Neural progenitor cell (in vitro differentiated cells): Measurements from ENCODE around the gene LRP2BP. TPM values are rescaled to one million over a fixed set of nuclear protein-coding genes. Genes with fewer than 3 reads are reported as not detected.
A peak's percentile ranks its signal among the peaks of the same experiment; 100 is the strongest.

Source experiments
- DNase-seq: peaks from one replicate; pipeline ENCODE4 v3.0.0-alpha.2; 2016; ENCODE audit warnings: low spot score
- H2AFZ ChIP-seq: fragments of 200-600 bp; sonication (generic); replicated peaks from 2 replicates; pipeline ENCODE4 v1.6.1; 2016; ENCODE audit warnings: antibody characterized with exemption
- H3F3A ChIP-seq: fragments of 200-600 bp; sonication (generic); 2 replicates; pipeline ENCODE4 v1.6.1; 2016; ENCODE audit warnings: antibody characterized with exemption, low read depth
- H3K27ac ChIP-seq: fragments of 200-600 bp; sonication (generic); 2 replicates; pipeline ENCODE4 v1.5.1; 2016; ENCODE audit warnings: mild to moderate bottlenecking
- H3K27me3 ChIP-seq: fragments of 200-600 bp; sonication (generic); 2 replicates; pipeline ENCODE4 v1.6.1; 2016; ENCODE audit warnings: mild to moderate bottlenecking, moderate library complexity
- H3K36me3 ChIP-seq: fragments of 200-600 bp; sonication (generic); 2 replicates; pipeline ENCODE4 v1.5.1; 2016
- H3K4me1 ChIP-seq: fragments of 200-600 bp; sonication (generic); 2 replicates; pipeline ENCODE4 v1.6.1; 2016; ENCODE audit warnings: mixed run types
- H3K4me2 ChIP-seq: fragments of 200-600 bp; sonication (generic); 2 replicates; pipeline ENCODE4 v1.6.1; 2016
- H3K4me3 ChIP-seq: fragments of 200-600 bp; sonication (generic); 2 replicates; pipeline ENCODE4 v1.5.1; 2016
- H3K79me2 ChIP-seq: fragments of 200-600 bp; sonication (generic); 2 replicates; pipeline ENCODE4 v1.6.1; 2016; ENCODE audit warnings: low read depth
- H3K9ac ChIP-seq: fragments of 200-600 bp; sonication (generic); 2 replicates; pipeline ENCODE4 v1.6.1; 2016
- H3K9me3 ChIP-seq: fragments of 200-600 bp; sonication (generic); 2 replicates; pipeline ENCODE4 v1.5.1; 2016; ENCODE audit warnings: low read depth
- H4K20me1 ChIP-seq: fragments of 200-600 bp; sonication (generic); 2 replicates; pipeline ENCODE4 v1.6.1; 2016; ENCODE audit warnings: low read depth
- H3K27ac Mint-ChIP-seq: 3 replicates; pipeline ENCODE4 v1.8.0; 2021; ENCODE audit warnings: mixed read lengths
- H3K27me3 Mint-ChIP-seq: 2 replicates; pipeline ENCODE4 v1.8.0; 2022; ENCODE audit warnings: low read depth, mild to moderate bottlenecking, inconsistent platforms, moderate library complexity, mixed read lengths; ENCODE audit not compliant: insufficient read depth
- H3K36me3 Mint-ChIP-seq: 3 replicates; pipeline ENCODE4 v1.8.0; 2021; ENCODE audit warnings: mixed read lengths
- H3K4me1 Mint-ChIP-seq: 3 replicates; pipeline ENCODE4 v1.8.0; 2021; ENCODE audit warnings: mixed read lengths
- H3K4me3 Mint-ChIP-seq: 3 replicates; pipeline ENCODE4 v1.8.0; 2021; ENCODE audit warnings: mild to moderate bottlenecking, moderate library complexity, mixed read lengths
- H3K9me3 Mint-ChIP-seq: 3 replicates; pipeline ENCODE4 v1.8.0; 2020; ENCODE audit warnings: mixed read lengths
- EZH2 ChIP-seq: fragments of 200-600 bp; sonication (generic); IDR thresholded peaks from 2 replicates; pipeline ENCODE4 v1.6.1; 2017; ENCODE audit warnings: antibody characterized with exemption, mild to moderate bottlenecking, moderate library complexity
- EZH2phosphoT487 ChIP-seq: fragments of 200-600 bp; sonication (generic); IDR thresholded peaks from 2 replicates; pipeline ENCODE4 v1.6.1; 2017; ENCODE audit warnings: antibody characterized with exemption
- total RNA-seq: library from RNA; depleted of rRNA; stranded (reverse); fragments of >200 nt; gene quantifications from 2 replicates; pipeline ENCODE4 v1.2.3, GENCODE V29; 2015; ENCODE audit warnings: low replicate concordance
- TF ChIP-seq, protein P1 (sequence below): fragments of 200-600 bp; sonication (generic); IDR thresholded peaks from 2 replicates; pipeline ENCODE4 v1.5.1; 2017; ENCODE audit warnings: antibody characterized with exemption, mild to moderate bottlenecking

Gene LRP2BP
- total RNA-seq, 1 donor from 2014 or later: 0.69 TPM

DNA sequence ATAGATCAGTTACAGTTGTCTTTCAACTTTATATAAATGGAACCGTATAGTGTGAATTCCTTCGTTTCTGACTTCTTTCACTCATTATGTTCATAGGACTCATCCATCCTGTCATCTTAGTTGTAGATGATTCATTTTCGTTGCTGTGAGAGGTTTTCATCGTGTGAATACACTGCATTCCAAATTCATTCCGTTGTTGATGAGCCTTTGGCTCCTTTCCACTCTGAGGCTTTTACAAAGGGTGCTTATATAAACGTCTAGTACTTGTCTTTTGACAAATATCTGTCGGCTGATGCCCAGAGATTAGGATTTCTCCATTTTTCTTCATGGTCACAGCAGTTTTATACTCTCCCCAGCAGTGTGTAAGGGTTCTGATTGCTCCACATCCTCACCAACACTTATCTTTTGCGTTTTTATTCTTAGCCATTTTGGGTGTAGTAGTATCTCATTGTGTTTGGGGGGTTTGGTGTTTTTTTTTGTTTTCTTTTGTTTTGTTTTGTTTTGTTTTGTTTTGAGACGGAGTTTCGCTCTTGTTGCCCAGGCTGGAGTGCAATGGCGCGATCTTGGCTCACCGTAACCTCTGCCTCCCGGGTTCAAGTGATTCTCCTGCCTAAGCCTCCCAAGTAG is 48.6 kb downstream of the LRP2BP start:
- Histone ChIP-seq H3K27ac (no peak overlapping the region), H3K4me1 (peaks cover 9% of the 10 kb centered on the region), H3K79me2 (no peaks in the 10 kb centered on the region), H3K36me3 (peaks cover 14% of the 10 kb centered on the region), H3F3A (no peaks in the 10 kb centered on the region), H3K4me3 (no peak overlapping the region), H2AFZ (no peak overlapping the region), H3K9ac (no peak overlapping the region), H3K27me3 (no peaks in the 10 kb centered on the region), H4K20me1 (no peaks in the 10 kb centered on the region), H3K9me3 (no peaks in the 10 kb centered on the region), H3K4me2 (no peak overlapping the region)
- Mint-ChIP-seq H3K27me3 (no peaks in the 10 kb centered on the region), H3K4me3 (no peak overlapping the region), H3K4me1 (peaks cover 19% of the 10 kb centered on the region), H3K9me3 (no peaks in the 10 kb centered on the region), H3K36me3 (peaks cover 40% of the 10 kb centered on the region), H3K27ac (peak overlapping the region; percentile 8)
- TF ChIP-seq, protein P1, sequence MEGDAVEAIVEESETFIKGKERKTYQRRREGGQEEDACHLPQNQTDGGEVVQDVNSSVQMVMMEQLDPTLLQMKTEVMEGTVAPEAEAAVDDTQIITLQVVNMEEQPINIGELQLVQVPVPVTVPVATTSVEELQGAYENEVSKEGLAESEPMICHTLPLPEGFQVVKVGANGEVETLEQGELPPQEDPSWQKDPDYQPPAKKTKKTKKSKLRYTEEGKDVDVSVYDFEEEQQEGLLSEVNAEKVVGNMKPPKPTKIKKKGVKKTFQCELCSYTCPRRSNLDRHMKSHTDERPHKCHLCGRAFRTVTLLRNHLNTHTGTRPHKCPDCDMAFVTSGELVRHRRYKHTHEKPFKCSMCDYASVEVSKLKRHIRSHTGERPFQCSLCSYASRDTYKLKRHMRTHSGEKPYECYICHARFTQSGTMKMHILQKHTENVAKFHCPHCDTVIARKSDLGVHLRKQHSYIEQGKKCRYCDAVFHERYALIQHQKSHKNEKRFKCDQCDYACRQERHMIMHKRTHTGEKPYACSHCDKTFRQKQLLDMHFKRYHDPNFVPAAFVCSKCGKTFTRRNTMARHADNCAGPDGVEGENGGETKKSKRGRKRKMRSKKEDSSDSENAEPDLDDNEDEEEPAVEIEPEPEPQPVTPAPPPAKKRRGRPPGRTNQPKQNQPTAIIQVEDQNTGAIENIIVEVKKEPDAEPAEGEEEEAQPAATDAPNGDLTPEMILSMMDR: no peak
- TF ChIP-seq EZH2phosphoT487: no peak
- DNase-seq: no peak

DNA sequence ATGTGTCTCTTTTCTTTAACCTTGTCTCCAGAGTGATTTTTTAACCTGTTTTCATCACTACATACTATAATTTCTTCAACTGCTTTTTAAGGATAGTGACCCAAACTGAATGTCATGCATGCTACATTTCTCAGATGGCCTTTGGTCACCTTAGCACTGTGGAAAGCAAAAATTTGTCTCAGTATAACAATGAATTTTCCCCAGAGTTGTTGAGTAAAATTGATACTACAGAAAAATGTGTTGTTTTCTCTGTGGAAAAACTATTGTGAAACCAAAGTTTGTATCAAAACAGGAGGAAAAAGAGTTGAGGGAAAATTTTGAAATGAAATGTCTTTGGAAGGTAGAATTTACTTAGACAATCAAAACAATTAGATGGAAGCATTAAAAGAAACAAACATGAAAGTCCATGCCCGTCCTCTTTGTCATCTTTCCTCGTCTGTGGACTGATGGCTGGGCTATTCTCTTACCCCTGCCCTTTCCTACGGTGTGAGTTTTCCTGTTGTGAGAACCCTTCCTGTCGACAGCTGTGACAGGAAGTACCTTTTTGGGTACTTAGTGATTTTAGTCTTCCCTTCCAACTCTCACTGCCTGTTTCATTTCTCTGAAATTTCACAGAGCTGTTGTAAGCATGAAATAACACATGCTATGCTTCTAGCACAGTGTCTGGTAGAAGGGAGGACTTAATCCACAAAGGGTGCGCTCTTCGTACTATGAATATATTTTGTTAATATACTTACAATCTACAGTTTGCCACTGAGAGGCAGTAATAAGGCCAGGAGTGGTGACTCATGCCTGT is 50.8 kb downstream of the LRP2BP start:
- Histone ChIP-seq H3K4me3 (no peak overlapping the region), H2AFZ (no peak overlapping the region), H3K9me3 (no peaks in the 10 kb centered on the region), H3K9ac (no peak overlapping the region), H3F3A (no peaks in the 10 kb centered on the region), H3K27ac (no peak overlapping the region), H3K79me2 (no peaks in the 10 kb centered on the region), H3K36me3 (peaks cover 14% of the 10 kb centered on the region), H3K4me1 (no peaks in the 10 kb centered on the region), H3K4me2 (no peak overlapping the region), H3K27me3 (no peaks in the 10 kb centered on the region), H4K20me1 (no peaks in the 10 kb centered on the region)
- Mint-ChIP-seq H3K4me1 (peaks cover 8% of the 10 kb centered on the region), H3K27ac (no peak overlapping the region), H3K36me3 (peaks cover 29% of the 10 kb centered on the region), H3K27me3 (no peaks in the 10 kb centered on the region), H3K9me3 (no peaks in the 10 kb centered on the region), H3K4me3 (no peak overlapping the region)
- TF ChIP-seq, protein P1: no peak
- no peak for TF ChIP-seq EZH2phosphoT487
- TF ChIP-seq EZH2: no peak
- no peak for DNase-seq

GRCh38 chr4:185343726-185344581 is 51.8 kb downstream of the LRP2BP start:
- H4K20me1 ChIP-seq: no peaks in the 10 kb centered on the region
- no peak overlapping the region for H2AFZ ChIP-seq
- peaks cover 31% of the 10 kb centered on the region for H3K36me3 Mint-ChIP-seq
- no peak overlapping the region for H3K27ac ChIP-seq
- no peak overlapping the region for H3K27ac Mint-ChIP-seq
- H3K9me3 ChIP-seq: peaks cover 1% of the 10 kb centered on the region
- H3K36me3 ChIP-seq: peaks cover 14% of the 10 kb centered on the region
- no peaks in the 10 kb centered on the region for H3F3A ChIP-seq
- DNase-seq: no peak
- no peaks in the 10 kb centered on the region for H3K27me3 Mint-ChIP-seq
- no peaks in the 10 kb centered on the region for H3K79me2 ChIP-seq
- H3K27me3 ChIP-seq: no peaks in the 10 kb centered on the region
- no peak overlapping the region for H3K9ac ChIP-seq
- no peaks in the 10 kb centered on the region for H3K4me1 ChIP-seq
- no peak overlapping the region for H3K4me3 Mint-ChIP-seq
- no peak overlapping the region for H3K4me3 ChIP-seq
- peaks cover 8% of the 10 kb centered on the region for H3K4me1 Mint-ChIP-seq
- H3K9me3 Mint-ChIP-seq: peaks cover 6% of the 10 kb centered on the region
- H3K4me2 ChIP-seq: no peak overlapping the region
- TF ChIP-seq, protein P1: no peak
- no peak for TF ChIP-seq EZH2
- TF ChIP-seq EZH2phosphoT487: no peak
